ENCODE results near the gene BCL11B.

DNA sequence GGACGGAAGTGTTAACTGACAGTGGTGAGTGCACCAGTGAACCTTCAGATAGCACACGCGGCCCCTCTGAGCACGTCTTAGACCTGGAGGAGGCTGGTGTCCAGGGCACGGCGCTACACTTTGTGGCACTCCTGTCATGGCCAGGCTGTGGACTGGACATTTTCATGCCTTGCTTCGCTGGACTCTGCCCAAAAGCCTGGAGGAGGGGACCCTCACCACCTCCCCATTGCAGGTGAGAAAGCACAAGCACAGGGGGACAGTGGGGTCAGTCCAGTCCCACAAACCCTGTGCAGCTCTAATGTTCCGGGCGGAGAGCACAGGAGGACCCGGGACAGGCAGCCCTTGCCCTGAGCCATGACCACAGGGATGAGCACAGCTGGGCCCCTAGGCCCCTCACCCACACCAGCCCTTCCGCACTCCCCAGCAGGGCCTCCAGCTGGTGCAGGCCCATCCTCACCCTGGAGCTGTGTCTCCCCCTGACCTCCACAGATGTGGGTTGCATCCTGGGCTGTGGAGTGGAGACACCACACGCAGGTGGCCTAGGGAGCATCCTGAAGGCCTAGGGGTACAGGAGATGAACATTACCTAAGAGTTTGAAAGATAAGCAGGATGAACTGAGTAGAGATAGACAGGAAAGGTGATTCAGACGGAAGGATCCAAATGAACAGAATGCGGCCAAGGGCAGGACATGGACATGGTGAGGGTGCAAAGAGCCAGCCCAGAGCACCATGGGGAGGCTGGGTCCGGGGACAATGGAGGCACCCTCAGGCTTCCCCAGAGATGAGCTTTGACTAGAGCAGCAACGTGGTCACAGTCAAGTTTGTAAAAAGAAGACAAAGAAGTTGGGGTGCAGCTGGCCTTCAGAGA lies 132.8 kb downstream of the BCL11B start:
- no peak for TF ChIP-seq FOXM1 (IDR thresholded peaks at IDR 0.05; ENCODE audit: borderline replicate concordance)
- no peak for TF ChIP-seq TARDBP (IDR thresholded peaks at IDR 0.05)
- no peak for TF ChIP-seq FOXK2 (IDR thresholded peaks at IDR 0.05)
- TF ChIP-seq ZNF384 (IDR thresholded peaks at IDR 0.05) = no peak
- no peak for TF ChIP-seq ELF4 (IDR thresholded peaks at IDR 0.05)
- no peak for TF ChIP-seq SUZ12 (IDR thresholded peaks at IDR 0.05)
- TF ChIP-seq SP1 (IDR thresholded peaks at IDR 0.05) = no peak
- no peak for TF ChIP-seq ARNT (IDR thresholded peaks at IDR 0.05)
- no peak for TF ChIP-seq BHLHE40 (IDR thresholded peaks at IDR 0.05; ENCODE audit: borderline replicate concordance)
- TF ChIP-seq NFRKB (IDR thresholded peaks at IDR 0.05) = no peak

Measured in HEK293T (cell line).